Activated CD8-positive, alpha-beta T cell treated with anti-CD3 and anti-CD28 coated beads for 36 hours (primary cell): ENCODE measurements around the gene CCR2. TPM values are rescaled to one million over a fixed set of nuclear protein-coding genes. Genes with fewer than 3 reads are reported as not detected.
A peak's percentile ranks its signal among the peaks of the same experiment; 100 is the strongest.

ENCODE experiments used
- ATAC-seq: fragments of 200-7000 bp; cut with Tn5 transposase; one replicate; pipeline ENCODE4 v1.10.0; 2021; ENCODE audit warnings: mild to moderate bottlenecking, moderate library complexity
- CTCF ChIA-PET: fragments of 350-600 bp; sonication (Branson Sonifier 250); formaldehyde crosslinking; loops from one replicate; lab custom pipeline; 2021; ENCODE audit warnings: antibody characterized with exemption; lab: Charles Lee
- POLR2A ChIA-PET: fragments of 350-600 bp; sonication (Branson Sonifier 250); formaldehyde crosslinking; loops from one replicate; lab custom pipeline; 2021; ENCODE audit warnings: antibody characterized with exemption; lab: Charles Lee
- DNase-seq: peaks from one replicate; pipeline ENCODE4 v3.0.0-alpha.2; 2020
- H3K27ac Mint-ChIP-seq: one replicate; pipeline ENCODE4 v1.8.0; 2021; ENCODE audit warnings: mild to moderate bottlenecking, mixed read lengths
- H3K27me3 Mint-ChIP-seq: one replicate; pipeline ENCODE4 v1.8.0; 2021; ENCODE audit warnings: mixed read lengths
- H3K36me3 Mint-ChIP-seq: one replicate; pipeline ENCODE4 v1.8.0; 2021; ENCODE audit warnings: low read depth, mixed read lengths
- H3K4me1 Mint-ChIP-seq: one replicate; pipeline ENCODE4 v1.8.0; 2021; ENCODE audit warnings: low read depth, mixed read lengths
- H3K4me3 Mint-ChIP-seq: one replicate; pipeline ENCODE4 v1.8.0; 2021; ENCODE audit warnings: mild to moderate bottlenecking, moderate library complexity, mixed read lengths
- H3K9me3 Mint-ChIP-seq: one replicate; pipeline ENCODE4 v1.8.0; 2021; ENCODE audit warnings: mixed read lengths
- intact Hi-C: fragments of 100-400 bp; cut with micrococcal nuclease; formaldehyde crosslinking; loops from one replicate; pipeline ENCODE4 v1.10.0; 2022
- total RNA-seq, 2 experiments: library from RNA; stranded (reverse); gene quantifications; one replicate each; pipeline ENCODE4 v1.2.3, GENCODE V29; 2021
- TF ChIP-seq, protein P1 (sequence below): fragments of 200-600 bp; IDR thresholded peaks from one replicate; pipeline ENCODE4 v1.8.0; 2022; ENCODE audit warnings: antibody characterized with exemption, mild to moderate bottlenecking

The CCR2 gene
- total RNA-seq, 2 experiments from 2014 or later: 0.81 to 0.83 TPM

DNA sequence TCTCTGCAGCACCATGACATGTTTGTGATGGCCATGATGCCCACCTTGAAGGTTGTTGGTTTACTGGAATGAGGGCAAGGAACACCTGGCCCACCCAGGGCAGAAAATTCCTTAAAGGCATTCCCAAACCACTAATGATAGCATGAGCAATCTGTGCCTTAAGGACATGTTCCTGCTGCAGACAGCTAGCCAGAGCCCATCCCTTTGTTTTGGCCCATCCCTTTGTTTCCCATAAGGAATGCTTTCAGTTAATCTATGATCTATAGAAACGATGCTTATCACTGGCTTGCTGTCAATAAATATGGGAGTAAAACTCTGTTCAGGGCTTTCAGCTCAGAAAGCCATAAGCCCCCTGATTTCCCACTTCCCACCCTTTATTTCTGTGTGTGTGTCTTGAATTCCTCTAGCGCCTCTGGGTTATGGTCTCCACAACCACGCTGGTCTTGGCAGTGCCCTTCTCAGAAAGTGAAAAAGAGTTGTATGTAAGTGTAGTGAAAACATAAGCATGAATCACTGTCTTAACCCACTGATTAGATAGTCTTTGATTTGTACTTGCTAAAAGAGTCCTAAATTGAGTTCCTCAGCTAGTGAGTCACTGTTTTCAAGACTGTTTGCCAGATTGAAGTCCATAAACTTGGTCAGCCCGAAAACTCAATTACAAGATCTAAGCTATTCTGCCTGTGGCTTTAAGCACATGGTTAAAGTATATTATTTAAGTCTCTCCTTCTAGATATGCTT, 19.0 kb upstream of the CCR2 start:
- intact Hi-C loops: no loop called here
- POLR2A ChIA-PET: interaction anchor here (0.8 to 1.0 kb wide), 2 partner anchors 22 to 35 kb away, joined by 3 to 4 read pairs; no protein-coding TSS in a partner anchor
- Mint-ChIP-seq H3K36me3 (peaks cover 10% of the 10 kb centered on the region), H3K27me3 (peaks cover 5% of the 10 kb centered on the region), H3K9me3 (peaks cover 21% of the 10 kb centered on the region), H3K4me3 (no peak overlapping the region), H3K27ac (no peak overlapping the region), H3K4me1 (peaks cover 8% of the 10 kb centered on the region)
- CTCF ChIA-PET: interaction anchor here (1.0 to 2.8 kb wide), 6 partner anchors 13 to 256 kb away, joined by 3 to 7 read pairs (median 5); no protein-coding TSS in a partner anchor
- TF ChIP-seq, protein P1, sequence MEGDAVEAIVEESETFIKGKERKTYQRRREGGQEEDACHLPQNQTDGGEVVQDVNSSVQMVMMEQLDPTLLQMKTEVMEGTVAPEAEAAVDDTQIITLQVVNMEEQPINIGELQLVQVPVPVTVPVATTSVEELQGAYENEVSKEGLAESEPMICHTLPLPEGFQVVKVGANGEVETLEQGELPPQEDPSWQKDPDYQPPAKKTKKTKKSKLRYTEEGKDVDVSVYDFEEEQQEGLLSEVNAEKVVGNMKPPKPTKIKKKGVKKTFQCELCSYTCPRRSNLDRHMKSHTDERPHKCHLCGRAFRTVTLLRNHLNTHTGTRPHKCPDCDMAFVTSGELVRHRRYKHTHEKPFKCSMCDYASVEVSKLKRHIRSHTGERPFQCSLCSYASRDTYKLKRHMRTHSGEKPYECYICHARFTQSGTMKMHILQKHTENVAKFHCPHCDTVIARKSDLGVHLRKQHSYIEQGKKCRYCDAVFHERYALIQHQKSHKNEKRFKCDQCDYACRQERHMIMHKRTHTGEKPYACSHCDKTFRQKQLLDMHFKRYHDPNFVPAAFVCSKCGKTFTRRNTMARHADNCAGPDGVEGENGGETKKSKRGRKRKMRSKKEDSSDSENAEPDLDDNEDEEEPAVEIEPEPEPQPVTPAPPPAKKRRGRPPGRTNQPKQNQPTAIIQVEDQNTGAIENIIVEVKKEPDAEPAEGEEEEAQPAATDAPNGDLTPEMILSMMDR: no peak
- DNase-seq: peak; percentile 35
- ATAC-seq: peak; percentile 90

DNA sequence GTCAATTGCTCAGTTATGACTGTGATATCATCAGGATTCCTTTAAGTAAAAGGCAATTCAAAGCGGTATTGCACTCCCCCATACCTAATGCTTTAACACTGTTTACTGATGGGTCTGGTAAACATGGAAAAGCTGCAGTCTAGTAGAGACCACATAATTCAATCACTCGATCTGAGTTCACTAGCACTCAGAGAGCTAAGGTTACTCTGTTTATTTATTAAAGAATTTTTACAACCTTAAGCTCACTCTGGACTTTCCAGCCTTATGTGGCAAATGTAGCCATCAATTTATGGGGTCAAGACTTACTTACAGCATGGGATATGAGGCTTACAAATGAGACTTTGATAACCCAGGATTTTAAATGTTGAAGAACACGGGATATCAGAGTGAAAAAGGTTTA, 18.4 kb upstream of the CCR2 start:
- DNase-seq (no peak), ATAC-seq (no peak)
- Mint-ChIP-seq H3K4me1 (peaks cover 8% of the 10 kb centered on the region), H3K4me3 (no peak overlapping the region), H3K27ac (no peak overlapping the region), H3K27me3 (peaks cover 5% of the 10 kb centered on the region), H3K36me3 (peaks cover 10% of the 10 kb centered on the region), H3K9me3 (peaks cover 25% of the 10 kb centered on the region)
- intact Hi-C loops: no loop called here
- TF ChIP-seq, protein P1: no peak
- ChIA-PET POLR2A (interaction anchor here (0.8 to 1.0 kb wide), 2 partner anchors 21 to 35 kb away, joined by 3 to 4 read pairs; no protein-coding TSS in a partner anchor), CTCF (interaction anchor here (0.9 to 2.8 kb wide), 7 partner anchors 14 to 257 kb away, joined by 3 to 7 read pairs (median 4); partner anchors contain the start of gene CCR2)

DNA sequence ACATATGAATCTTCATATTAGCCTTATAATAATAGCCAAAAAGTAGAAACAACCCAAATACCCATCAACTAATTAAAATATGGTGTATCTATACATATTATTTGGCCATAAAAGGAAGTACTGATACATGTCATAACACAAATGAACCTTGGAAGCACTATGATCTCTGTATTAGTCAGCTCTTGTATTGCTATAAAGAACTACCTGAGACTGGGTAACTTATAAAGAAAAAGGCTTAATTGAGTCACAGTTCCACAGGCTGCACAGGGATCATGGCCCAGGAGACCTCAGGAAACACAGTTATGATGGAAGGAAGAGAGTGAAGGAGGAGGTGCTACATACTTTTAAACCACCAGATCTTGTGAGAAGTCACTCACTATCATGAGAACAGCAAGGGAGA, 16.0 kb upstream of the CCR2 start:
- intact Hi-C loops: no loop called here
- H3K36me3 Mint-ChIP-seq: peaks cover 10% of the 10 kb centered on the region
- H3K4me3 Mint-ChIP-seq: no peak overlapping the region
- ChIA-PET CTCF (no interaction called here), POLR2A (no interaction called here)
- no peaks in the 10 kb centered on the region for H3K27me3 Mint-ChIP-seq
- DNase-seq (no peak), ATAC-seq (no peak)
- H3K27ac Mint-ChIP-seq: no peak overlapping the region
- peaks cover 8% of the 10 kb centered on the region for H3K4me1 Mint-ChIP-seq
- peaks cover 25% of the 10 kb centered on the region for H3K9me3 Mint-ChIP-seq
- TF ChIP-seq, protein P1: no peak

DNA sequence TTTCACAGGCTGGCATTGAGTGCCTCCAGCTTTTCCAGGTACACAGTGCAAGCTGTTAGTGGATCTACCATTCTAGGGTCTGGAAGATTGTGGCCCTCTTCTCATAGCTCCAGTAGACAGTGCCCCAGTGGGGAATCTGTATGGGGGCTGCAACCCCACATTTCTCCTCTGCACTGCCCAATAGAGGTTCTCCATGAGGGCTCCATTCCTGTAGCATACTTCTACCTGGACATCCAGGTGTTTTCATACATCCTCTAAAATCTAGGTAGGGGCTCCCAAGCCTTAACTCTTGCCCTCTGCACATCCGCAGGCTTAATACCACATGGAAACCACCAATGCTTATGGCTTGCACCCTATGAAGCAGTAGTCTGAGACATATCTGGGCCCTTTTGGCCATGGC, 15.1 kb upstream of the CCR2 start:
- peaks cover 25% of the 10 kb centered on the region for H3K9me3 Mint-ChIP-seq
- DNase-seq: no peak
- H3K36me3 Mint-ChIP-seq: peaks cover 10% of the 10 kb centered on the region
- no peak overlapping the region for H3K27ac Mint-ChIP-seq
- intact Hi-C loops: no loop called here
- ChIA-PET POLR2A (no interaction called here), CTCF (no interaction called here)
- ATAC-seq: no peak
- H3K4me1 Mint-ChIP-seq: peaks cover 8% of the 10 kb centered on the region
- H3K27me3 Mint-ChIP-seq: no peaks in the 10 kb centered on the region
- TF ChIP-seq, protein P1: no peak
- H3K4me3 Mint-ChIP-seq: no peak overlapping the region

DNA sequence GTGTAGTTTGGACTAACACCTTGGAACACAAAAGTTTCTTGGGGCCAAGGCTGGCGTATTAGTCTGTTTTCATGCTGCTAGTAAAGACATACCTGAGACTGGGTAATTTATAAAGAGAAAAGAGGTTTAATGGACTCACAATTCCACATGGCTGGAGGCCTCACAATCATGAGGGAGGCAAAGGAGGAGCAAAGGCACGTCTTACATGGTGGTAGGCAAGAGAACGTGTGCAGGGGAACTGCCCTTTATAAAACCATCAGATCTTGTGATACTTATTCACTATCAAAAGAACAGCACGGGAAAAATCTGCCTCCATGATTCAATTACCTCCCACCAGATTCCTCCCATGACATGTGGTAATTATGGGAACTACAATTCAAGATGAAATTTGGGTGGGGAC, 9.4 kb upstream of the CCR2 start:
- no peak overlapping the region for H3K4me3 Mint-ChIP-seq

More for the DNA sequence above, 9.4 kb upstream of the CCR2 start:
- H3K27me3 Mint-ChIP-seq: no peaks in the 10 kb centered on the region
- CTCF ChIA-PET: no interaction called here
- DNase-seq (no peak), ATAC-seq (no peak)
- TF ChIP-seq, protein P1: no peak
- POLR2A ChIA-PET: no interaction called here
- peaks cover 14% of the 10 kb centered on the region for H3K9me3 Mint-ChIP-seq
- H3K27ac Mint-ChIP-seq: no peak overlapping the region
- peaks cover 16% of the 10 kb centered on the region for H3K4me1 Mint-ChIP-seq
- intact Hi-C loops: no loop called here
- H3K36me3 Mint-ChIP-seq: peaks cover 8% of the 10 kb centered on the region
